B cell (primary cell): ENCODE results near the gene TCF23. TPM values are rescaled to one million over a fixed set of nuclear protein-coding genes. Genes with fewer than 3 reads are reported as not detected.
A peak's percentile ranks its signal among the peaks of the same experiment; 100 is the strongest.
"Not testable (repeated sequence)": the region's sequence is repeated elsewhere in the genome, so short reads cannot be mapped to it uniquely, and the experiment has no call there.

ENCODE experiments used
- ATAC-seq: fragments of 200-7000 bp; cut with Tn5 transposase; one replicate; pipeline ENCODE4 v1.10.0; 2021; ENCODE audit warnings: low read depth, mild to moderate bottlenecking, moderate number of reproducible peaks, moderate library complexity
- CTCF ChIA-PET: fragments of 350-600 bp; sonication (Branson Sonifier 250); formaldehyde crosslinking; loops from one replicate; lab custom pipeline; 2021; ENCODE audit warnings: antibody characterized with exemption, inconsistent platforms; lab: Charles Lee
- POLR2A ChIA-PET: fragments of 350-600 bp; sonication (Branson Sonifier 250); formaldehyde crosslinking; loops from one replicate; lab custom pipeline; 2021; ENCODE audit warnings: antibody characterized with exemption; lab: Charles Lee
- DNase-seq: peaks from one replicate; pipeline ENCODE4 v3.0.0; 2013
- H2AFZ ChIP-seq: 2 replicates; pipeline ENCODE4 v1.6.1; 2012; ENCODE audit warnings: mild to moderate bottlenecking, low read depth, low read length; ENCODE audit not compliant: insufficient read depth, poor library complexity, severe bottlenecking
- H3K27ac ChIP-seq, 2 donors: 1 replicate in 1 of 2; 2 replicates in 1 of 2; pipeline ENCODE4 v1.5.1; 2012 to 2013; ENCODE audit warnings: low read length in 2 of 2, mild to moderate bottlenecking in 2 of 2, moderate library complexity in 1 of 2
- H3K27me3 ChIP-seq, 4 experiments: fragments of 200-600 bp in 1 of 4; sonication (generic) in 1 of 4; replicated peaks in 1 of 4; 1 replicate in 2 of 4; 2 replicates in 2 of 4; pipeline versions ENCODE4 v1.6.1 to v1.7.0; 2013 to 2016; ENCODE audit warnings: low read length in 3 of 4, mild to moderate bottlenecking in 2 of 4, mixed read lengths in 1 of 4, moderate library complexity in 1 of 4; ENCODE audit not compliant: insufficient read depth in 4 of 4, control insufficient read depth in 3 of 4; ENCODE audit errors: control extremely low read depth in 1 of 4
- H3K36me3 ChIP-seq, 2 experiments: replicated peaks in 1 of 2; 1 replicate in 1 of 2; 2 replicates in 1 of 2; pipeline versions ENCODE4 v1.6.1 to v1.7.1; 2013; ENCODE audit warnings: low read length in 1 of 2; ENCODE audit not compliant: insufficient read depth in 2 of 2, control insufficient read depth in 1 of 2; ENCODE audit errors: control extremely low read depth in 1 of 2, extremely low read depth in 1 of 2
- H3K4me1 ChIP-seq, 2 donors: fragments of 200-600 bp in 1 of 2; sonication (generic) in 1 of 2; 1 replicate in 1 of 2; 2 replicates in 1 of 2; pipeline versions ENCODE4 v1.5.1 to v1.6.1; 2013 to 2017; ENCODE audit warnings: low read length in 2 of 2; ENCODE audit not compliant: control insufficient read depth in 2 of 2, insufficient read depth in 2 of 2
- H3K4me2 ChIP-seq: replicated peaks from 2 replicates; pipeline ENCODE3; 2012; ENCODE audit warnings: mild to moderate bottlenecking, low read depth, low read length; ENCODE audit not compliant: poor library complexity, severe bottlenecking
- H3K4me3 ChIP-seq, 5 experiments: fragments of 200-600 bp in 1 of 5; sonication (generic) in 1 of 5; 1 replicate in 3 of 5; 2 replicates in 2 of 5; pipeline versions ENCODE4 v1.5.1 to v1.7.0; 2011 to 2016; ENCODE audit warnings: low read length in 4 of 5, mild to moderate bottlenecking in 4 of 5, low read depth in 2 of 5, control low read depth in 1 of 5, moderate library complexity in 1 of 5; ENCODE audit not compliant: insufficient read depth in 1 of 5; ENCODE audit errors: control extremely low read depth in 1 of 5, extremely low read depth in 1 of 5
- H3K79me2 ChIP-seq: fragments of 200-600 bp; sonication (generic); one replicate; pipeline ENCODE4 v1.6.0; 2016; ENCODE audit warnings: low read length; ENCODE audit not compliant: control insufficient read depth, insufficient read depth
- H3K9ac ChIP-seq: fragments of 200-600 bp; sonication (generic); 2 replicates; pipeline ENCODE4 v1.6.1; 2017; ENCODE audit warnings: mild to moderate bottlenecking, low read length, moderate library complexity
- H3K9me3 ChIP-seq, 3 donors: one replicate each; pipeline versions ENCODE4 v1.6.1 to v1.7.1; 2013; ENCODE audit warnings: low read length in 2 of 3; ENCODE audit not compliant: control insufficient read depth in 2 of 3, insufficient read depth in 1 of 3; ENCODE audit errors: control extremely low read depth in 1 of 3
- H4K20me1 ChIP-seq: 2 replicates; pipeline ENCODE4 v1.6.0; 2012; ENCODE audit warnings: mild to moderate bottlenecking, low read length; ENCODE audit not compliant: insufficient read depth, control insufficient read depth, poor library complexity, severe bottlenecking
- H3K27ac Mint-ChIP-seq: one replicate; pipeline ENCODE4 v1.8.0; 2021; ENCODE audit warnings: mixed read lengths
- H3K27me3 Mint-ChIP-seq: one replicate; pipeline ENCODE4 v1.8.0; 2021; ENCODE audit warnings: mixed read lengths
- H3K4me1 Mint-ChIP-seq: one replicate; pipeline ENCODE4 v1.8.0; 2021; ENCODE audit warnings: mixed read lengths
- H3K4me3 Mint-ChIP-seq: one replicate; pipeline ENCODE4 v1.8.0; 2021; ENCODE audit warnings: mixed read lengths
- H3K9me3 Mint-ChIP-seq: one replicate; pipeline ENCODE4 v1.8.0; 2022; ENCODE audit warnings: mixed read lengths; ENCODE audit not compliant: insufficient read depth
- EZH2 ChIP-seq: IDR thresholded peaks from 2 replicates; pipeline ENCODE4 v1.6.1; 2012; ENCODE audit warnings: borderline replicate concordance, low read depth, mild to moderate bottlenecking, moderate library complexity, low read length; ENCODE audit not compliant: insufficient read depth, poor library complexity, severe bottlenecking
- WGBS: methylation state at CpG from one replicate; pipeline ENCODE4 v1.1.5; 2013; ENCODE audit warnings: missing lambda C conversion rate; ENCODE audit not compliant: insufficient coverage; 5-methylcytosine and 5-hydroxymethylcytosine counted together
- intact Hi-C: fragments of 100-400 bp; cut with micrococcal nuclease; formaldehyde crosslinking; loops from one replicate; pipeline ENCODE4 v1.10.0; 2022
- polyA plus RNA-seq: library from polyadenylated mRNA; depleted of rRNA; stranded (reverse); fragments of >200 nt; gene quantifications from 2 replicates; pipeline ENCODE4 v1.2.3, GENCODE V29; 2012
- total RNA-seq, 2 donors: library from RNA; stranded (reverse); fragments of 120-200 nt in 1 of 2; gene quantifications; 1 replicate in 1 of 2; 2 replicates in 1 of 2; pipeline versions ENCODE4 v1.2.3 to v1.2.4, GENCODE V29; 2013 to 2022
- TF ChIP-seq, protein P1 (sequence below): fragments of 200-600 bp; IDR thresholded peaks from one replicate; pipeline ENCODE4 v1.8.0; 2022; ENCODE audit warnings: antibody characterized with exemption, mild to moderate bottlenecking

The TCF23 gene
- total and polyA plus RNA-seq, 2 donors (not counting 1 experiment from before 2014, with no cell fraction given): 0.10 TPM; not detected in 1

GRCh38 chr2:27118525-27119329 is 30.1 kb upstream of the TCF23 start, which contains the start of gene CGREF1:
Gene CGREF1, minus strand, starts transcription at chr2:27119128. Its CDS starts 14,762 bp downstream, at chr2:27104366.
- Mint-ChIP-seq H3K4me1 (peaks cover 16% of the 10 kb centered on the region), H3K27ac (no peak within 1 kb of the TSS), H3K27me3 (peaks cover 39% of the 10 kb centered on the region), H3K4me3 (peak within 1 kb of the TSS; percentile 85), H3K9me3 (no peaks in the 10 kb centered on the region)
- no peaks in the 10 kb centered on the region for H3K79me2 ChIP-seq
- ChIA-PET CTCF (no interaction called here), POLR2A (no interaction called here)
- H3K9me3 ChIP-seq: peaks cover 0 to 9% (median 0%) of the 10 kb centered on the region in 3 donors
- peak; percentile 38 for DNase-seq
- H2AFZ ChIP-seq: peak within 1 kb of the TSS; percentile 56
- no peaks in the 10 kb centered on the region for H4K20me1 ChIP-seq
- no peak within 1 kb of the TSS for H3K27ac ChIP-seq
- peak within 1 kb of the TSS; percentile 55 for H3K9ac ChIP-seq
- H3K4me1 ChIP-seq: peaks cover 16 to 19% of the 10 kb centered on the region in 2 donors
- 6% methylated on average over 84 of the region's 84 CpGs for WGBS
- no peak for TF ChIP-seq EZH2
- TF ChIP-seq, protein P1, sequence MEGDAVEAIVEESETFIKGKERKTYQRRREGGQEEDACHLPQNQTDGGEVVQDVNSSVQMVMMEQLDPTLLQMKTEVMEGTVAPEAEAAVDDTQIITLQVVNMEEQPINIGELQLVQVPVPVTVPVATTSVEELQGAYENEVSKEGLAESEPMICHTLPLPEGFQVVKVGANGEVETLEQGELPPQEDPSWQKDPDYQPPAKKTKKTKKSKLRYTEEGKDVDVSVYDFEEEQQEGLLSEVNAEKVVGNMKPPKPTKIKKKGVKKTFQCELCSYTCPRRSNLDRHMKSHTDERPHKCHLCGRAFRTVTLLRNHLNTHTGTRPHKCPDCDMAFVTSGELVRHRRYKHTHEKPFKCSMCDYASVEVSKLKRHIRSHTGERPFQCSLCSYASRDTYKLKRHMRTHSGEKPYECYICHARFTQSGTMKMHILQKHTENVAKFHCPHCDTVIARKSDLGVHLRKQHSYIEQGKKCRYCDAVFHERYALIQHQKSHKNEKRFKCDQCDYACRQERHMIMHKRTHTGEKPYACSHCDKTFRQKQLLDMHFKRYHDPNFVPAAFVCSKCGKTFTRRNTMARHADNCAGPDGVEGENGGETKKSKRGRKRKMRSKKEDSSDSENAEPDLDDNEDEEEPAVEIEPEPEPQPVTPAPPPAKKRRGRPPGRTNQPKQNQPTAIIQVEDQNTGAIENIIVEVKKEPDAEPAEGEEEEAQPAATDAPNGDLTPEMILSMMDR: no peak
- H3K4me2 ChIP-seq: peak within 1 kb of the TSS; percentile 84
- H3K4me3 ChIP-seq: peak within 1 kb of the TSS in 2 of 5 experiments; percentile 38 to 50
- H3K27me3 ChIP-seq: peaks cover 0 to 26% (median 12%) of the 10 kb centered on the region in 4 experiments
- ATAC-seq: no peak
- H3K36me3 ChIP-seq: no peaks in the 10 kb centered on the region
- intact Hi-C loops: no loop called here

DNA sequence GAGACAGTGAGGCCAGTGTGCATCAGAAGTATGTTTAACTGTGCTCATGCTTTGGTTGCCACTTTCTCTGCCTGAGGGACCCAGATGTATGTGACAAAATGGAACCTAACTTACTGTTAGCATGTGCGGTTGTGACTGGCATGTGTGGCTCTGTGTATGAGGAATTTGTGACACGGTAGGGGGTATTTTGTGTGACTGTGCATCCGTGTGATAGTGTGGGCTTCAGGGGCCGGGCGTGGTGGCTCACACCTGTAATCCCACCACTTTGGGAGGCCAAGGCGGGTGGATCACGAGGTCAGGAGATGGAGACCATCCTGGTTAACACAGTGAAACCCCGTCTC is 29.5 kb upstream of the TCF23 start:
- Histone ChIP-seq H3K4me3 (peak overlapping the region in 2 of 5 experiments; percentile 38 to 50), H3K27me3 (peaks cover 0 to 26% (median 12%) of the 10 kb centered on the region in 4 experiments), H3K9ac (peak overlapping the region; percentile 55), H3K4me2 (peak overlapping the region; percentile 84), H3K4me1 (peaks cover 21 to 24% of the 10 kb centered on the region in 2 donors), H2AFZ (peak overlapping the region; percentile 56)
- H3K27ac ChIP-seq, H3K36me3 ChIP-seq, H3K9me3 Mint-ChIP-seq, H3K27ac Mint-ChIP-seq, POLR2A ChIA-PET, H4K20me1 ChIP-seq, intact Hi-C loops, ATAC-seq, H3K79me2 ChIP-seq, DNase-seq, H3K9me3 ChIP-seq, CTCF ChIA-PET: not testable (repeated sequence)
- 60% methylated on average over 4 of the region's 8 CpGs for WGBS
- peak overlapping the region; percentile 85 for H3K4me3 Mint-ChIP-seq
- peaks cover 39% of the 10 kb centered on the region for H3K27me3 Mint-ChIP-seq
- H3K4me1 Mint-ChIP-seq: peaks cover 18% of the 10 kb centered on the region
